GM23338 (cell line): Measurements from ENCODE around the gene SH3BGRL. TPM values are rescaled to one million over a fixed set of nuclear protein-coding genes. Genes with fewer than 3 reads are reported as not detected.

Experiments
- ATAC-seq: fragments of 200-7000 bp; cut with Tn5 transposase; 3 replicates; pipeline ENCODE4 v1.9.1; 2020
- DNase-seq: peaks from one replicate; pipeline ENCODE4 v3.0.0-alpha.2; 2015; ENCODE audit warnings: low spot score
- H2AFZ ChIP-seq: fragments of 200-600 bp; sonication (generic); 2 replicates; pipeline ENCODE4 v1.8.0; 2016; ENCODE audit warnings: antibody characterized with exemption, mild to moderate bottlenecking, moderate library complexity
- H3F3A ChIP-seq: fragments of 200-600 bp; sonication (generic); replicated peaks from 2 replicates; pipeline ENCODE4 v1.8.0; 2017; ENCODE audit warnings: antibody characterized with exemption, mixed run types, low read depth
- H3K27ac ChIP-seq: fragments of 200-600 bp; sonication (generic); 2 replicates; pipeline ENCODE4 v1.6.1; 2016; ENCODE audit warnings: low read depth
- H3K27me3 ChIP-seq: fragments of 200-600 bp; sonication (generic); 2 replicates; pipeline ENCODE4 v1.8.0; 2016; ENCODE audit warnings: mild to moderate bottlenecking, mixed run types, moderate library complexity; ENCODE audit not compliant: insufficient read depth
- H3K36me3 ChIP-seq: fragments of 200-600 bp; sonication (generic); 2 replicates; pipeline ENCODE4 v1.8.0; 2016; ENCODE audit warnings: mild to moderate bottlenecking; ENCODE audit not compliant: insufficient read depth
- H3K4me1 ChIP-seq: fragments of 200-600 bp; sonication (generic); 2 replicates; pipeline ENCODE4 v1.8.0; 2016; ENCODE audit warnings: mild to moderate bottlenecking, moderate library complexity; ENCODE audit not compliant: insufficient read depth
- H3K4me2 ChIP-seq: fragments of 200-600 bp; sonication (generic); 2 replicates; pipeline ENCODE4 v1.7.1; 2017; ENCODE audit warnings: mixed run types
- H3K4me3 ChIP-seq: fragments of 200-600 bp; sonication (generic); 2 replicates; pipeline ENCODE4 v1.6.1; 2016; ENCODE audit warnings: mixed run types
- H3K79me2 ChIP-seq: fragments of 200-600 bp; sonication (generic); replicated peaks from 2 replicates; pipeline ENCODE4 v1.8.0; 2017; ENCODE audit warnings: mild to moderate bottlenecking; ENCODE audit not compliant: insufficient read depth
- H3K9me2 ChIP-seq: fragments of 200-600 bp; sonication (generic); 2 replicates; pipeline ENCODE4 v1.8.0; 2017; ENCODE audit not compliant: insufficient read depth
- H4K20me1 ChIP-seq: fragments of 200-600 bp; sonication (generic); replicated peaks from 2 replicates; pipeline ENCODE4 v1.8.0; 2017; ENCODE audit warnings: mild to moderate bottlenecking; ENCODE audit not compliant: insufficient read depth
- H3K27ac Mint-ChIP-seq: 2 replicates; pipeline ENCODE4 v1.8.0; 2020; ENCODE audit warnings: inconsistent platforms, mild to moderate bottlenecking, moderate library complexity, mixed read lengths
- H3K27me3 Mint-ChIP-seq: 3 replicates; pipeline ENCODE4 v1.8.0; 2022; ENCODE audit warnings: low read depth, mild to moderate bottlenecking, moderate library complexity, mixed read lengths, inconsistent platforms; ENCODE audit not compliant: insufficient read depth, poor library complexity
- H3K36me3 Mint-ChIP-seq: 3 replicates; pipeline ENCODE4 v1.8.0; 2021; ENCODE audit warnings: low read depth, mild to moderate bottlenecking, inconsistent platforms, moderate library complexity, mixed read lengths
- H3K4me1 Mint-ChIP-seq: 3 replicates; pipeline ENCODE4 v1.8.0; 2020; ENCODE audit warnings: mild to moderate bottlenecking, inconsistent platforms, mixed read lengths
- H3K4me3 Mint-ChIP-seq: 3 replicates; pipeline ENCODE4 v1.8.0; 2021; ENCODE audit warnings: moderate library complexity, mild to moderate bottlenecking, inconsistent platforms, mixed read lengths
- H3K9me3 Mint-ChIP-seq: 3 replicates; pipeline ENCODE4 v1.8.0; 2020; ENCODE audit warnings: moderate library complexity, mild to moderate bottlenecking, inconsistent platforms, mixed read lengths
- CREB1 ChIP-seq: fragments of 250-450 bp; sonication (Bioruptor Pico); IDR thresholded peaks from 2 replicates; pipeline ENCODE4 v1.5.0; 2020; ENCODE audit warnings: low read depth, mild to moderate bottlenecking, moderate library complexity
- CTCF ChIP-seq, 2 experiments: fragments of 200-600 bp in 1 of 2; sonication (generic) in 1 of 2; conservative IDR thresholded peaks; 2 replicates each; pipeline versions ENCODE4 v1.5.1 to v1.6.1; 2016 to 2017; ENCODE audit warnings: antibody characterized with exemption in 2 of 2, low read depth in 2 of 2, mild to moderate bottlenecking in 2 of 2, moderate library complexity in 1 of 2
- ETS1 ChIP-seq: IDR thresholded peaks from 2 replicates; pipeline ENCODE4 v1.6.1; 2016; ENCODE audit warnings: antibody characterized with exemption
- JUNB ChIP-seq: IDR thresholded peaks from one replicate; pipeline ENCODE4 v1.6.1; 2016; ENCODE audit warnings: antibody characterized with exemption; ENCODE audit not compliant: unreplicated experiment
- POLR2AphosphoS5 ChIP-seq: IDR thresholded peaks from 2 replicates; pipeline ENCODE4 v1.6.1; 2016; ENCODE audit warnings: antibody characterized with exemption, low read depth
- STAT1 ChIP-seq: IDR thresholded peaks from one replicate; pipeline ENCODE4 v1.6.1; 2016; ENCODE audit warnings: antibody characterized with exemption; ENCODE audit not compliant: unreplicated experiment
- ZNF114 ChIP-seq: fragments of 250-450 bp; sonication (Bioruptor Pico); IDR thresholded peaks from 2 replicates; pipeline ENCODE4 v1.5.0; 2020; ENCODE audit warnings: mild to moderate bottlenecking, moderate library complexity
- ZNF331 ChIP-seq: fragments of 250-450 bp; sonication (Bioruptor Pico); IDR thresholded peaks from 2 replicates; pipeline ENCODE4 v1.5.0; 2020; ENCODE audit warnings: low read depth, mild to moderate bottlenecking, moderate library complexity
- polyA plus RNA-seq: library from polyadenylated mRNA; unstranded; fragments of >200 nt; fragmentation: Nextera tagmentation; extraction: Ambion mirVana; gene quantifications from 2 replicates; pipeline ENCODE4 v1.2.1, GENCODE V29; 2016
- total RNA-seq: library from RNA; depleted of rRNA; stranded (reverse); fragments of >200 nt; shearing (Covaris generic); gene quantifications from 2 replicates; pipeline ENCODE4 v1.2.3, GENCODE V29; 2014
- TF ChIP-seq, protein P1 (sequence below): IDR thresholded peaks from one replicate; pipeline ENCODE4 v1.6.1; 2018; ENCODE audit warnings: antibody characterized with exemption; ENCODE audit not compliant: unreplicated experiment

SH3BGRL gene
- total and polyA plus RNA-seq, 2 experiments from 2014 or later = 60.8 to 61.1 TPM

DNA sequence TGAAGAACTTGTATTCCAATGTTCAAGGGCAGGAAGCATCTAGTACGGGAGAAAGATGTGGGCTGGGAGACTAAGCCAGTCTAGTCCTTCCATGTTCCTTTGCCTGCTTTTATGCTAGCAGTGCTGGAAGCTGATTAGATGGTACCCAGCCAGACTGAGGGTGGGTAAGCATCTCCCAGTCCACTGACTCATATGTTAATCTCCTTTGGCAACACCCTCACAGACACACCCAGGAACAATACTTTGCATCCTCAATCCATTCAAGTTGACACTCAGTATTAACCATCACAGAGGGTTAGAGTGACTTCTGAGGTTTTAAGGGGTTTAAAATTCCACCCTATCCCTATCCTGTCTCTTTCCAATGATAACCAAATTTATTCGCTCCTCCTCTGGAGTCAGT lies 6.6 kb upstream of the SH3BGRL start:
- Histone ChIP-seq H3K27ac (no peak overlapping the region), H3F3A (no peaks in the 10 kb centered on the region), H3K27me3 (no peaks in the 10 kb centered on the region), H3K4me1 (no peaks in the 10 kb centered on the region), H4K20me1 (no peaks in the 10 kb centered on the region), H3K9me2 (no peaks in the 10 kb centered on the region), H3K4me3 (no peak overlapping the region), H3K79me2 (no peaks in the 10 kb centered on the region), H3K36me3 (no peaks in the 10 kb centered on the region), H3K4me2 (no peak overlapping the region), H2AFZ (no peak overlapping the region)
- ATAC-seq (no peak), DNase-seq (no peak)
- Mint-ChIP-seq H3K4me1 (no peaks in the 10 kb centered on the region), H3K9me3 (no peaks in the 10 kb centered on the region), H3K27ac (no peak overlapping the region), H3K4me3 (no peak overlapping the region), H3K27me3 (no peaks in the 10 kb centered on the region), H3K36me3 (no peaks in the 10 kb centered on the region; the same call in 2 of the 3 replicates)
- TF ChIP-seq ETS1 = no peak
- no peak for TF ChIP-seq CTCF (conservative IDR thresholded peaks at IDR 0.05; ENCODE audit: low read depth in 2 of 2)
- no peak for TF ChIP-seq ZNF114 (CRISPR knock-in tag)

DNA sequence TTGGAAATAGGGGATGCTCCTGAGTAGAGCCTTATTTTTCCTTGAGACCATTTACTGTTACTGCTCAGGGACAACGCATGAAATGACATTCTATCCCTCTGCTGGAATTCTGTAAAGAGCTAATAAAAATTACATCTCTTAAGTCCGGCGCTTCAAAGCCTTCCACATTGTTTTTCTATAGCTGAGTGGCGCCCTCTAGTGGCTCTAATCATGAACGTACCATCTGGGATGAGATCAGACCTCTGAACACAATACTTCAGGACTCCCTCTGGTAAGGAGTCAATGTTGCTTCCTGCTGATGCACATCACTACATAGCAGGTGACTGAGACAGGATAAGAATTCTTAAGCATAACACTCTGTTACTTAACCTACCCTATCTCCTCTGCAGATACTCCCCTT lies 6.2 kb upstream of the SH3BGRL start:
- Histone ChIP-seq H3K27me3 (no peaks in the 10 kb centered on the region), H3K4me1 (no peaks in the 10 kb centered on the region), H3K9me2 (no peaks in the 10 kb centered on the region), H2AFZ (no peak overlapping the region), H3K27ac (no peak overlapping the region), H3K79me2 (no peaks in the 10 kb centered on the region), H3K4me2 (no peak overlapping the region), H3K36me3 (no peaks in the 10 kb centered on the region), H4K20me1 (no peaks in the 10 kb centered on the region), H3K4me3 (no peak overlapping the region), H3F3A (no peaks in the 10 kb centered on the region)
- Mint-ChIP-seq H3K9me3 (no peaks in the 10 kb centered on the region), H3K36me3 (no peaks in the 10 kb centered on the region; the same call in 2 of the 3 replicates), H3K4me3 (no peak overlapping the region), H3K4me1 (no peaks in the 10 kb centered on the region), H3K27ac (no peak overlapping the region), H3K27me3 (no peaks in the 10 kb centered on the region)
- TF ChIP-seq CTCF (conservative IDR thresholded peaks at IDR 0.05; ENCODE audit: low read depth in 2 of 2) (peak; percentile 63 to 67), JUNB (no peak)
- DNase-seq (peak; percentile 75), ATAC-seq (peak; percentile 81)

- no peaks in the 10 kb centered on the region for H3K36me3 ChIP-seq
- peaks cover 5% of the 10 kb centered on the region for H3K36me3 Mint-ChIP-seq
- peaks cover 12% of the 10 kb centered on the region; the same call in 2 of the 3 replicates for H3K4me1 Mint-ChIP-seq
- no peaks in the 10 kb centered on the region for H3F3A ChIP-seq
- H4K20me1 ChIP-seq = no peaks in the 10 kb centered on the region
- DNase-seq (no peak), ATAC-seq (no peak)
- H3K9me3 Mint-ChIP-seq = no peaks in the 10 kb centered on the region
- no peaks in the 10 kb centered on the region for H3K27me3 Mint-ChIP-seq
- peak overlapping the region; percentile 75 for H3K4me2 ChIP-seq
- H3K4me3 Mint-ChIP-seq = peak overlapping the region; percentile 97
- peaks cover 32% of the 10 kb centered on the region for H3K79me2 ChIP-seq
- H3K27ac ChIP-seq = peak overlapping the region; percentile 72
- H3K27me3 ChIP-seq = no peaks in the 10 kb centered on the region
- H3K4me1 ChIP-seq = peaks cover 10% of the 10 kb centered on the region; the same call in 1 of the 2 replicates
- peak overlapping the region; percentile 61 for H3K4me3 ChIP-seq
- no peaks in the 10 kb centered on the region for H3K9me2 ChIP-seq
- H3K27ac Mint-ChIP-seq = peak overlapping the region; percentile 97
- H2AFZ ChIP-seq = peak overlapping the region; percentile 34; the same call in 1 of the 2 replicates
- TF ChIP-seq CREB1 (CRISPR knock-in tag) (no peak), ZNF331 (CRISPR knock-in tag) (no peak), STAT1 (no peak), POLR2AphosphoS5 (no peak)
- TF ChIP-seq, protein P1, sequence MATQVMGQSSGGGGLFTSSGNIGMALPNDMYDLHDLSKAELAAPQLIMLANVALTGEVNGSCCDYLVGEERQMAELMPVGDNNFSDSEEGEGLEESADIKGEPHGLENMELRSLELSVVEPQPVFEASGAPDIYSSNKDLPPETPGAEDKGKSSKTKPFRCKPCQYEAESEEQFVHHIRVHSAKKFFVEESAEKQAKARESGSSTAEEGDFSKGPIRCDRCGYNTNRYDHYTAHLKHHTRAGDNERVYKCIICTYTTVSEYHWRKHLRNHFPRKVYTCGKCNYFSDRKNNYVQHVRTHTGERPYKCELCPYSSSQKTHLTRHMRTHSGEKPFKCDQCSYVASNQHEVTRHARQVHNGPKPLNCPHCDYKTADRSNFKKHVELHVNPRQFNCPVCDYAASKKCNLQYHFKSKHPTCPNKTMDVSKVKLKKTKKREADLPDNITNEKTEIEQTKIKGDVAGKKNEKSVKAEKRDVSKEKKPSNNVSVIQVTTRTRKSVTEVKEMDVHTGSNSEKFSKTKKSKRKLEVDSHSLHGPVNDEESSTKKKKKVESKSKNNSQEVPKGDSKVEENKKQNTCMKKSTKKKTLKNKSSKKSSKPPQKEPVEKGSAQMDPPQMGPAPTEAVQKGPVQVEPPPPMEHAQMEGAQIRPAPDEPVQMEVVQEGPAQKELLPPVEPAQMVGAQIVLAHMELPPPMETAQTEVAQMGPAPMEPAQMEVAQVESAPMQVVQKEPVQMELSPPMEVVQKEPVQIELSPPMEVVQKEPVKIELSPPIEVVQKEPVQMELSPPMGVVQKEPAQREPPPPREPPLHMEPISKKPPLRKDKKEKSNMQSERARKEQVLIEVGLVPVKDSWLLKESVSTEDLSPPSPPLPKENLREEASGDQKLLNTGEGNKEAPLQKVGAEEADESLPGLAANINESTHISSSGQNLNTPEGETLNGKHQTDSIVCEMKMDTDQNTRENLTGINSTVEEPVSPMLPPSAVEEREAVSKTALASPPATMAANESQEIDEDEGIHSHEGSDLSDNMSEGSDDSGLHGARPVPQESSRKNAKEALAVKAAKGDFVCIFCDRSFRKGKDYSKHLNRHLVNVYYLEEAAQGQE = no peak
Observed at GRCh38 chrX:81201071-81201470, 831 bp upstream of the SH3BGRL start.
